Common myeloid progenitor, CD34-positive (primary cell): ENCODE results near the gene STOM.

Source experiments
- CTCF ChIA-PET: fragments of 350-600 bp; sonication (Branson Sonifier 250); formaldehyde crosslinking; loops from one replicate; lab custom pipeline; 2021; ENCODE audit warnings: antibody characterized with exemption; lab: Charles Lee
- POLR2A ChIA-PET: fragments of 350-600 bp; sonication (Branson Sonifier 250); formaldehyde crosslinking; loops from one replicate; lab custom pipeline; 2021; ENCODE audit warnings: antibody characterized with exemption; lab: Charles Lee
- DNase-seq, 3 donors: peaks; one replicate each; pipeline versions ENCODE4 v3.0.0 to v3.0.0-alpha.2; 2013
- H3K27ac ChIP-seq, 2 experiments: 1 replicate in 1 of 2; 2 replicates in 1 of 2; pipeline ENCODE4 v1.7.0; 2013; ENCODE audit warnings: inconsistent platforms in 2 of 2, low read length in 2 of 2, mild to moderate bottlenecking in 2 of 2, low read depth in 1 of 2, moderate library complexity in 1 of 2; ENCODE audit not compliant: severe bottlenecking in 2 of 2, insufficient read depth in 1 of 2, poor library complexity in 1 of 2
- H3K27me3 ChIP-seq, 5 experiments: replicated peaks in 2 of 5; 1 replicate in 3 of 5; 2 replicates in 2 of 5; pipeline versions ENCODE4 v1.6.1 to v1.7.0; 2013; ENCODE audit warnings: low read length in 4 of 5, mild to moderate bottlenecking in 2 of 5, moderate library complexity in 2 of 5, inconsistent platforms in 1 of 5; ENCODE audit not compliant: insufficient read depth in 5 of 5, control insufficient read depth in 4 of 5
- H3K36me3 ChIP-seq, 4 experiments: 1 replicate in 2 of 4; 2 replicates in 2 of 4; pipeline versions ENCODE4 v1.6.1 to v1.7.0; 2013; ENCODE audit warnings: low read length in 3 of 4, control low read depth in 1 of 4, mild to moderate bottlenecking in 1 of 4; ENCODE audit not compliant: control insufficient read depth in 4 of 4, insufficient read depth in 4 of 4
- H3K4me1 ChIP-seq, 4 experiments: 1 replicate in 3 of 4; 2 replicates in 1 of 4; pipeline versions ENCODE4 v1.6.1 to v1.7.1; 2013; ENCODE audit warnings: low read length in 3 of 4, mild to moderate bottlenecking in 3 of 4, control low read depth in 1 of 4, inconsistent platforms in 1 of 4, moderate library complexity in 1 of 4; ENCODE audit not compliant: control insufficient read depth in 4 of 4, insufficient read depth in 4 of 4; ENCODE audit errors: control extremely low read depth in 1 of 4
- H3K4me3 ChIP-seq, 7 experiments: 1 replicate in 4 of 7; 2 replicates in 3 of 7; pipeline versions ENCODE4 v1.5.1 to v1.7.0; 2013; ENCODE audit warnings: mild to moderate bottlenecking in 7 of 7, low read length in 6 of 7, moderate library complexity in 6 of 7, inconsistent platforms in 2 of 7, low read depth in 2 of 7, control low read depth in 1 of 7; ENCODE audit not compliant: insufficient read depth in 4 of 7, control insufficient read depth in 1 of 7; ENCODE audit errors: extremely low read depth in 1 of 7
- H3K9me3 ChIP-seq, 5 experiments: 1 replicate in 4 of 5; 2 replicates in 1 of 5; pipeline versions ENCODE4 v1.6.1 to v1.7.1; 2013; ENCODE audit warnings: low read length in 4 of 5, mild to moderate bottlenecking in 2 of 5, inconsistent platforms in 1 of 5, low read depth in 1 of 5, moderate library complexity in 1 of 5; ENCODE audit not compliant: control insufficient read depth in 4 of 5, insufficient read depth in 2 of 5; ENCODE audit errors: control extremely low read depth in 1 of 5
- WGBS: methylation state at CpG from one replicate; pipeline ENCODE4 v1.1.5; 2013; ENCODE audit not compliant: insufficient coverage; 5-methylcytosine and 5-hydroxymethylcytosine counted together

The STOM gene

GRCh38 chr9:121359351-121360294 is 10.4 kb downstream of the STOM start:
- CTCF ChIA-PET: interaction anchor here (1.4 kb wide), 2 partner anchors 13 kb away, joined by 3 to 4 read pairs; no protein-coding TSS in a partner anchor
- no peaks in the 10 kb centered on the region for H3K27me3 ChIP-seq
- H3K36me3 ChIP-seq: peaks cover 0 to 26% (median 2%) of the 10 kb centered on the region in 4 experiments
- no CpG with 5 or more reads among the region's 3 CpGs for WGBS
- POLR2A ChIA-PET: interaction anchor here (1.2 kb wide), 1 partner anchor 9 kb away, joined by 3 read pairs; no protein-coding TSS in a partner anchor
- DNase-seq: no peak
- no peak overlapping the region for H3K27ac ChIP-seq
- H3K9me3 ChIP-seq: no peaks in the 10 kb centered on the region
- peak overlapping the region in 1 of 7 experiments; percentile 51 for H3K4me3 ChIP-seq
- peaks cover 24 to 74% (median 50%) of the 10 kb centered on the region in 4 experiments for H3K4me1 ChIP-seq

GRCh38 chr9:121358751-121359150 is 11.3 kb downstream of the STOM start:
- Histone ChIP-seq H3K4me1 (peaks cover 27 to 73% (median 48%) of the 10 kb centered on the region in 4 experiments), H3K27me3 (no peaks in the 10 kb centered on the region), H3K4me3 (peak overlapping the region in 3 of 7 experiments; percentile 12 to 51 (median 33)), H3K27ac (peak overlapping the region in 1 of 2 experiments; percentile 27), H3K9me3 (no peaks in the 10 kb centered on the region), H3K36me3 (peaks cover 0 to 34% (median 3%) of the 10 kb centered on the region in 4 experiments)
- ChIA-PET CTCF (interaction anchor here (0.6 to 2.6 kb wide), 7 partner anchors 10 to 41 kb away, joined by 3 to 9 read pairs (median 4); no protein-coding TSS in a partner anchor), POLR2A (interaction anchor here (1.2 kb wide), 1 partner anchor 10 kb away, joined by 3 read pairs; no protein-coding TSS in a partner anchor)
- WGBS: 80% methylated on average over 2 of the region's 3 CpGs
- DNase-seq: peak in 2 of 3 donors; percentile 75 to 82

GRCh38 chr9:121357011-121357410 is 13.0 kb downstream of the STOM start:
- H3K36me3 ChIP-seq: peaks cover 0 to 49% (median 9%) of the 10 kb centered on the region in 4 experiments
- peak; percentile 47 to 93 (median 85) for DNase-seq
- H3K9me3 ChIP-seq: no peaks in the 10 kb centered on the region
- POLR2A ChIA-PET: interaction anchor here (1.1 kb wide), 1 partner anchor 11 kb away, joined by 3 read pairs; no protein-coding TSS in a partner anchor
- peaks cover 18 to 74% (median 42%) of the 10 kb centered on the region in 4 experiments for H3K4me1 ChIP-seq
- no peak overlapping the region for H3K4me3 ChIP-seq
- CTCF ChIA-PET: interaction anchor here (0.8 to 2.6 kb wide), 9 partner anchors 12 to 139 kb away, joined by 3 to 9 read pairs (median 4); no protein-coding TSS in a partner anchor
- peak overlapping the region; percentile 33 to 62 for H3K27ac ChIP-seq
- H3K27me3 ChIP-seq: no peaks in the 10 kb centered on the region
- WGBS: no CpG with 5 or more reads among the region's 3 CpGs

GRCh38 chr9:121354762-121355161 is 15.3 kb downstream of the STOM start:
- H3K4me3 ChIP-seq: no peak overlapping the region
- no peak for DNase-seq
- 100% methylated on average over 5 of the region's 5 CpGs for WGBS
- POLR2A ChIA-PET: no interaction called here
- peaks cover 0 to 70% (median 9%) of the 10 kb centered on the region in 4 experiments for H3K36me3 ChIP-seq
- H3K4me1 ChIP-seq: peaks cover 11 to 81% (median 41%) of the 10 kb centered on the region in 4 experiments
- H3K27me3 ChIP-seq: no peaks in the 10 kb centered on the region
- CTCF ChIA-PET: interaction anchor here (0.6 to 3.4 kb wide), 7 partner anchors 10 to 146 kb away, joined by 3 to 27 read pairs (median 5); no protein-coding TSS in a partner anchor
- H3K9me3 ChIP-seq: no peaks in the 10 kb centered on the region
- H3K27ac ChIP-seq: no peak overlapping the region

- H3K4me1 ChIP-seq: peaks cover 9 to 75% (median 38%) of the 10 kb centered on the region in 4 experiments
- 27% methylated on average over 3 of the region's 5 CpGs for WGBS
- POLR2A ChIA-PET: interaction anchor here (0.7 to 0.8 kb wide), 2 partner anchors 10 to 15 kb away, joined by 3 to 4 read pairs; no protein-coding TSS in a partner anchor
Measured at GRCh38 chr9:121354141-121354540, 15.9 kb downstream of the STOM start.

GRCh38 chr9:121353241-121354061 is 16.6 kb downstream of the STOM start:
- Histone ChIP-seq H3K4me1 (peaks cover 6 to 72% (median 34%) of the 10 kb centered on the region in 4 experiments), H3K4me3 (peak overlapping the region in 2 of 7 experiments; percentile 9 to 28), H3K9me3 (no peaks in the 10 kb centered on the region), H3K27ac (peak overlapping the region; percentile 2 to 10), H3K27me3 (no peaks in the 10 kb centered on the region), H3K36me3 (peaks cover 0 to 75% (median 19%) of the 10 kb centered on the region in 4 experiments)
- POLR2A ChIA-PET: interaction anchor here (0.7 to 0.8 kb wide), 3 partner anchors 10 to 1578 kb away, joined by 3 to 4 read pairs (median 3); no protein-coding TSS in a partner anchor
- WGBS: 44% methylated on average over 8 of the region's 9 CpGs
- peak in 1 of 3 donors; percentile 39 for DNase-seq
- CTCF ChIA-PET: interaction anchor here (0.6 to 3.4 kb wide), 10 partner anchors 9 to 502 kb away, joined by 3 to 27 read pairs (median 4); no protein-coding TSS in a partner anchor

More at GRCh38 chr9:121354141-121354540, 15.9 kb downstream of the STOM start:
- no peaks in the 10 kb centered on the region for H3K9me3 ChIP-seq
- peaks cover 0 to 75% (median 13%) of the 10 kb centered on the region in 4 experiments for H3K36me3 ChIP-seq
- peak in 1 of 3 donors; percentile 52 for DNase-seq
- H3K27ac ChIP-seq: peak overlapping the region; percentile 2 to 10
- CTCF ChIA-PET: interaction anchor here (0.7 to 3.4 kb wide), 10 partner anchors 10 to 140 kb away, joined by 3 to 27 read pairs (median 4); no protein-coding TSS in a partner anchor
- H3K4me3 ChIP-seq: no peak overlapping the region
- H3K27me3 ChIP-seq: no peaks in the 10 kb centered on the region
